ENCODE results near the gene ZNF774. TPM values are rescaled to one million over a fixed set of nuclear protein-coding genes. Genes with fewer than 3 reads are reported as not detected.

ZNF774 gene
- total and polyA plus RNA-seq, 10 of the 15 experiments (the other 5 are each of a cell fraction or from before 2014, with no cell fraction given), result 0.35 to 2.5 (median 1.7) TPM

GRCh38 chr15:90407336-90407735 lies 55.3 kb downstream of the ZNF774 start:
- ChIA-PET SMC1A (ENCODE audit: uncharacterized antibody, unreplicated experiment) (interaction anchor here (0.7 to 1.9 kb wide), 11 partner anchors 10 to 384 kb away, joined by 3 to 7 read pairs (median 3); no protein-coding TSS in a partner anchor), RAD21 (ENCODE audit: unreplicated experiment) (interaction anchor here (1.2 kb wide), 2 partner anchors 19 to 87 kb away, joined by 4 read pairs; partner anchors contain the start of gene IQGAP1), CTCF (interaction anchor here (0.7 to 1.9 kb wide), 3 partner anchors 9 to 114 kb away, joined by 3 to 6 read pairs (median 5); no protein-coding TSS in a partner anchor), POLR2A (interaction anchor here (0.9 to 2.0 kb wide), 6 partner anchors 11 to 37 kb away, joined by 3 to 11 read pairs (median 4); partner anchors contain the start of gene IQGAP1)
- Histone ChIP-seq H3K36me3 (ENCODE audit: control insufficient read depth in 2 of 2, insufficient read depth in 2 of 2, low read length in 1 of 2) (peaks cover 0 to 2% of the 10 kb centered on the region in 2 experiments; a peak in 1 of 4 replicates), H3K9ac (ENCODE audit: control insufficient read depth, insufficient read depth, low read length) (no peak overlapping the region), H3K9me3 (replicated peaks; ENCODE audit: control insufficient read depth, insufficient read depth, low read length) (peaks cover 2% of the 10 kb centered on the region; the same call in 1 of the 3 replicates), H3K27ac (ENCODE audit: control insufficient read depth, insufficient read depth) (no peak overlapping the region), H2AFZ (ENCODE audit: control insufficient read depth, low read depth, low read length) (no peak overlapping the region), H3K4me1 (ENCODE audit: control insufficient read depth, insufficient read depth, low read length) (peaks cover 8% of the 10 kb centered on the region), H3K27me3 (replicated peaks in 1 of 2; ENCODE audit: control insufficient read depth in 2 of 2, insufficient read depth in 2 of 2, low read length in 1 of 2) (no peaks in the 10 kb centered on the region), H4K20me1 (ENCODE audit: control insufficient read depth, insufficient read depth) (no peaks in the 10 kb centered on the region), H3K79me2 (ENCODE audit: control insufficient read depth, insufficient read depth, low read length) (peaks cover 69% of the 10 kb centered on the region), H3K4me2 (ENCODE audit: control insufficient read depth, insufficient read depth) (no peak overlapping the region), H3K4me3 (no peak overlapping the region)
- FAIRE-seq (no peak), ATAC-seq (no peak), DNase-seq (ENCODE audit: low read depth, low spot score) (no peak)
- TF ChIP-seq ZSCAN29 (IDR thresholded peaks at IDR 0.05), result no peak
- in situ Hi-C loops (cut with MboI) (no loop called here), intact Hi-C loops (cut with micrococcal nuclease; ENCODE audit: unreplicated experiment) (no loop called here)
- WGBS (ENCODE audit: insufficient coverage, insufficient replicate concordance, low lambda C conversion rate, missing lambda C conversion rate), result 48% methylated on average over 3 of the region's 3 CpGs
- BruUV-seq (replicated peaks), result no TSS peak

GRCh38 chr15:90407871-90408317 lies 55.8 kb downstream of the ZNF774 start:
- no peak for TF ChIP-seq IRF5 (IDR thresholded peaks at IDR 0.05; ENCODE audit: borderline replicate concordance)
- peak; percentile 69; the same call in 1 of the 2 replicates for TF ChIP-seq MLLT1 (IDR thresholded peaks at IDR 0.05)
- 0 out of 2 replicates have a peak, but pooled peaks have one; percentile 29 for TF ChIP-seq NBN (IDR thresholded peaks at IDR 0.05)
- no peak for TF ChIP-seq MAX (IDR thresholded peaks at IDR 0.05; ENCODE audit: low read depth, low read length)
- TF ChIP-seq IKZF2 (IDR thresholded peaks at IDR 0.05), result peak in 1 of 2 experiments; percentile 58; a peak in 2 of 4 replicates
- TF ChIP-seq RUNX3 (IDR thresholded peaks at IDR 0.05; ENCODE audit: low read length), result peak; percentile 64
- TF ChIP-seq SP1 (IDR thresholded peaks at IDR 0.05; ENCODE audit: low read depth, low read length), result no peak
- peak; percentile 26; the same call in 1 of the 2 replicates for TF ChIP-seq RELB (IDR thresholded peaks at IDR 0.05; ENCODE audit: low read depth)
- 97% methylated on average over 2 of the region's 2 CpGs for WGBS (ENCODE audit: insufficient coverage, insufficient replicate concordance, low lambda C conversion rate, missing lambda C conversion rate)
- intact Hi-C loops (cut with micrococcal nuclease; ENCODE audit: unreplicated experiment), result no loop called here
- Histone ChIP-seq H3K79me2 (ENCODE audit: control insufficient read depth, insufficient read depth, low read length) (peaks cover 68% of the 10 kb centered on the region), H3K9ac (ENCODE audit: control insufficient read depth, insufficient read depth, low read length) (no peak overlapping the region), H3K9me3 (replicated peaks; ENCODE audit: control insufficient read depth, insufficient read depth, low read length) (peaks cover 2% of the 10 kb centered on the region; the same call in 1 of the 3 replicates), H3K4me1 (ENCODE audit: control insufficient read depth, insufficient read depth, low read length) (peaks cover 13% of the 10 kb centered on the region), H3K27me3 (replicated peaks in 1 of 2; ENCODE audit: control insufficient read depth in 2 of 2, insufficient read depth in 2 of 2, low read length in 1 of 2) (no peaks in the 10 kb centered on the region), H4K20me1 (ENCODE audit: control insufficient read depth, insufficient read depth) (no peaks in the 10 kb centered on the region), H3K36me3 (ENCODE audit: control insufficient read depth in 2 of 2, insufficient read depth in 2 of 2, low read length in 1 of 2) (peaks cover 0 to 2% of the 10 kb centered on the region in 2 experiments; a peak in 1 of 4 replicates), H3K27ac (ENCODE audit: control insufficient read depth, insufficient read depth) (peak overlapping the region; percentile 22; the same call in 1 of the 2 replicates), H2AFZ (ENCODE audit: control insufficient read depth, low read depth, low read length) (no peak overlapping the region), H3K4me3 (no peak overlapping the region), H3K4me2 (ENCODE audit: control insufficient read depth, insufficient read depth) (peak overlapping the region; percentile 32; the same call in 1 of the 2 replicates)
- no peak for DNase-seq (ENCODE audit: low read depth, low spot score)
- in situ Hi-C loops (cut with MboI), result no loop called here
- ATAC-seq, result peak; percentile 80
- RAD21 ChIA-PET (ENCODE audit: unreplicated experiment), result interaction anchor here (0.6 to 1.2 kb wide), 3 partner anchors 19 to 93 kb away, joined by 4 to 5 read pairs (median 4); partner anchors contain the start of gene IQGAP1
- POLR2A ChIA-PET, result interaction anchor here (0.6 to 2.0 kb wide), 9 partner anchors 12 to 111 kb away, joined by 3 to 11 read pairs (median 3); partner anchors contain the start of gene IQGAP1
- CTCF ChIA-PET, result interaction anchor here (0.7 to 1.9 kb wide), 4 partner anchors 10 to 115 kb away, joined by 3 to 6 read pairs (median 4); no protein-coding TSS in a partner anchor
- SMC1A ChIA-PET (ENCODE audit: uncharacterized antibody, unreplicated experiment), result interaction anchor here (0.7 to 1.9 kb wide), 12 partner anchors 11 to 384 kb away, joined by 3 to 7 read pairs (median 3); no protein-coding TSS in a partner anchor
- BruUV-seq (replicated peaks), result no TSS peak
- peak; percentile 92 for FAIRE-seq
